HepG2 (cell line): Measurements from ENCODE around the gene ALKBH5. TPM values are rescaled to one million over a fixed set of nuclear protein-coding genes. Genes with fewer than 3 reads are reported as not detected.

Source experiments
- AHR ChIP-seq: IDR thresholded peaks from 2 replicates; pipeline ENCODE4 v1.6.1; 2018; ENCODE audit warnings: missing genetic modification reagents, missing compliant biosample characterization
- CTCF ChIP-seq: sonication (generic); formaldehyde crosslinking; IDR thresholded peaks from 2 replicates; pipeline ENCODE4 v1.5.0; 2020; ENCODE audit warnings: mild to moderate bottlenecking, missing genetic modification reagents, moderate library complexity
- DR1 ChIP-seq: sonication (generic); formaldehyde crosslinking; IDR thresholded peaks from 2 replicates; pipeline ENCODE4 v1.8.0; 2021; ENCODE audit warnings: mild to moderate bottlenecking, missing genetic modification reagents, inconsistent platforms
- HNRNPLL ChIP-seq: fragments of 200-400 bp; formaldehyde crosslinking; IDR thresholded peaks from 2 replicates; pipeline ENCODE4 v1.6.1; 2017; ENCODE audit warnings: mild to moderate bottlenecking, low read depth, low read length; ENCODE audit not compliant: poor library complexity, severe bottlenecking
- LCORL ChIP-seq, 2 experiments: fragments of 450-650 bp in 1 of 2; sonication (generic) in 1 of 2; formaldehyde crosslinking in 1 of 2; IDR thresholded peaks; 2 replicates each; pipeline versions ENCODE4 v1.5.0 to v1.6.1; 2017 to 2020; ENCODE audit warnings: antibody characterized with exemption in 1 of 2, missing genetic modification reagents in 1 of 2
- MAZ ChIP-seq, 2 experiments: sonication (generic) in 1 of 2; formaldehyde crosslinking in 1 of 2; IDR thresholded peaks; 2 replicates each; pipeline versions ENCODE4 v1.5.0 to v1.6.1; 2012 to 2020; ENCODE audit warnings: low read depth in 2 of 2, mild to moderate bottlenecking in 2 of 2, borderline replicate concordance in 1 of 2, improper control_type of control experiment in 1 of 2, low read length in 1 of 2, missing genetic modification reagents in 1 of 2, moderate library complexity in 1 of 2
- POGK ChIP-seq: sonication (generic); formaldehyde crosslinking; conservative IDR thresholded peaks from 2 replicates; pipeline ENCODE4 v1.8.0; 2022; ENCODE audit warnings: mild to moderate bottlenecking, moderate library complexity, missing genetic modification reagents
- POLR2G ChIP-seq: fragments of 200-400 bp; formaldehyde crosslinking; IDR thresholded peaks from 2 replicates; pipeline ENCODE4 v1.6.1; 2018; ENCODE audit warnings: mild to moderate bottlenecking, low read depth, low read length, moderate library complexity
- RBFOX2 ChIP-seq: fragments of 200-400 bp; formaldehyde crosslinking; IDR thresholded peaks from 2 replicates; pipeline ENCODE4 v1.6.1; 2017; ENCODE audit warnings: low read depth, mild to moderate bottlenecking, low read length
- SALL1 ChIP-seq: sonication (generic); formaldehyde crosslinking; IDR thresholded peaks from 2 replicates; pipeline ENCODE4 v1.8.0; 2022; ENCODE audit warnings: mild to moderate bottlenecking, missing genetic modification reagents
- SALL2 ChIP-seq: sonication (generic); formaldehyde crosslinking; IDR thresholded peaks from 2 replicates; pipeline ENCODE4 v1.8.1; 2023; ENCODE audit warnings: mild to moderate bottlenecking, missing genetic modification reagents, inconsistent platforms
- SOX5 ChIP-seq: IDR thresholded peaks from 2 replicates; pipeline ENCODE4 v1.6.1; 2016; ENCODE audit warnings: borderline replicate concordance
- TAF1 ChIP-seq: sonication (generic); formaldehyde crosslinking; IDR thresholded peaks from 2 replicates; pipeline ENCODE4 v1.4.0; 2020; ENCODE audit warnings: missing genetic modification reagents
- TIGD3 ChIP-seq: sonication (generic); formaldehyde crosslinking; IDR thresholded peaks from 2 replicates; pipeline ENCODE4 v1.5.1; 2020; ENCODE audit warnings: mild to moderate bottlenecking, missing genetic modification reagents, borderline replicate concordance
- ZBTB14 ChIP-seq: sonication (generic); formaldehyde crosslinking; IDR thresholded peaks from 2 replicates; pipeline ENCODE4 v1.4.0; 2020; ENCODE audit warnings: missing genetic modification reagents
- ZFP90 ChIP-seq: sonication (generic); formaldehyde crosslinking; IDR thresholded peaks from 2 replicates; pipeline ENCODE4 v1.8.0; 2022; ENCODE audit warnings: missing genetic modification reagents, mild to moderate bottlenecking, inconsistent platforms, borderline replicate concordance
- ZNF234 ChIP-seq: sonication (generic); formaldehyde crosslinking; conservative IDR thresholded peaks from 2 replicates; pipeline ENCODE4 v1.5.1; 2020; ENCODE audit warnings: mild to moderate bottlenecking, missing genetic modification reagents
- ZNF547 ChIP-seq: sonication (generic); formaldehyde crosslinking; IDR thresholded peaks from 2 replicates; pipeline ENCODE4 v1.5.1; 2020; ENCODE audit warnings: mild to moderate bottlenecking, missing genetic modification reagents
- ZNF598 ChIP-seq: sonication (generic); formaldehyde crosslinking; IDR thresholded peaks from 2 replicates; pipeline ENCODE4 v1.5.1; 2020; ENCODE audit warnings: mild to moderate bottlenecking, missing genetic modification reagents, borderline replicate concordance
- ZNF788 ChIP-seq: sonication (generic); formaldehyde crosslinking; IDR thresholded peaks from 2 replicates; pipeline ENCODE4 v1.5.0; 2020; ENCODE audit warnings: mild to moderate bottlenecking, missing genetic modification reagents, borderline replicate concordance
- ZSCAN25 ChIP-seq: sonication (generic); formaldehyde crosslinking; IDR thresholded peaks from 2 replicates; pipeline ENCODE4 v1.8.0; 2022; ENCODE audit warnings: mild to moderate bottlenecking, missing genetic modification reagents
- polyA plus RNA-seq, 8 experiments: library from polyadenylated mRNA; depleted of rRNA in 3 of 8; stranded (reverse) in 7 of 8; unstranded in 1 of 8; fragments of >200 nt; fragmentation: Illumina TruSeq in 4 of 8; extraction: Trizol in 4 of 8; gene quantifications; 2 replicates each; pipeline versions ENCODE4 v1.2.1 to v1.2.3, GENCODE V29; 2011 to 2016; ENCODE audit warnings: low read depth in 4 of 8, missing spikeins in 1 of 8, mixed read lengths in 1 of 8; ENCODE audit not compliant: insufficient read depth in 1 of 8
- total RNA-seq, 5 experiments: library from RNA; depleted of rRNA; stranded (reverse); fragments of >200 nt; fragmentation: Illumina TruSeq; extraction: Trizol; gene quantifications; 2 replicates each; pipeline ENCODE4 v1.2.3, GENCODE V29; 2016; ENCODE audit warnings: low read depth in 1 of 5

The ALKBH5 gene
- total and polyA plus RNA-seq, 2 of the 13 experiments (the other 11 are each of a cell fraction or from before 2014, with no cell fraction given), result 68.9 to 76.9 TPM

GRCh38 chr17:18224387-18225120 is 40.9 kb downstream of the ALKBH5 start (continued):
- no peak for TF ChIP-seq ZSCAN25 (CRISPR knock-in tag)
- TF ChIP-seq MAZ (IDR thresholded peaks at IDR 0.05; ENCODE audit: borderline replicate concordance, low read depth, low read length), result no peak
- peak; percentile 22; the same call in 1 of the 2 replicates for TF ChIP-seq MAZ (CRISPR knock-in tag; IDR thresholded peaks at IDR 0.05; ENCODE audit: low read depth)
- TF ChIP-seq DR1 (CRISPR knock-in tag), result peak; percentile 15; the same call in 1 of the 2 replicates
- peak; percentile 61; the same call in 1 of the 2 replicates for TF ChIP-seq POGK (CRISPR knock-in tag)
- TF ChIP-seq SOX5 (CRISPR knock-in tag), result peak; percentile 10; the same call in 1 of the 2 replicates
- TF ChIP-seq POLR2G, result peak; percentile 63
- peak; percentile 43 for TF ChIP-seq HNRNPLL
- peak; percentile 47; the same call in 1 of the 2 replicates for TF ChIP-seq SALL1 (CRISPR knock-in tag)
- peak; percentile 48; the same call in 1 of the 2 replicates for TF ChIP-seq RBFOX2
- TF ChIP-seq TIGD3 (CRISPR knock-in tag), result peak; percentile 35; the same call in 1 of the 2 replicates
- 0 out of 2 replicates have a peak, but pooled peaks have one; percentile 15 for TF ChIP-seq ZNF547 (CRISPR knock-in tag)
- no peak for TF ChIP-seq AHR (CRISPR knock-in tag)
- peak; percentile 63 for TF ChIP-seq TAF1 (CRISPR knock-in tag)
- TF ChIP-seq ZNF234 (CRISPR knock-in tag), result no peak
- TF ChIP-seq LCORL (IDR thresholded peaks at IDR 0.05), result no peak
- TF ChIP-seq LCORL (CRISPR knock-in tag; IDR thresholded peaks at IDR 0.05), result 0 out of 2 replicates have a peak, but pooled peaks have one; percentile 44
- 0 out of 2 replicates have a peak, but pooled peaks have one; percentile 39 for TF ChIP-seq SALL2 (CRISPR knock-in tag)
- TF ChIP-seq ZBTB14 (CRISPR knock-in tag), result 0 out of 2 replicates have a peak, but pooled peaks have one; percentile 39
- peak; percentile 62; the same call in 1 of the 2 replicates for TF ChIP-seq ZFP90 (CRISPR knock-in tag)
- TF ChIP-seq ZNF788 (CRISPR knock-in tag), result 0 out of 2 replicates have a peak, but pooled peaks have one; percentile 58
- TF ChIP-seq CTCF (CRISPR knock-in tag), result 0 out of 2 replicates have a peak, but pooled peaks have one; percentile 5
- 0 out of 2 replicates have a peak, but pooled peaks have one; percentile 33 for TF ChIP-seq ZNF598 (CRISPR knock-in tag)
